ENCODE data around the gene DGKG. TPM values are rescaled to one million over a fixed set of nuclear protein-coding genes. Genes with fewer than 3 reads are reported as not detected.
A peak's percentile ranks its signal among the peaks of the same experiment; 100 is the strongest.

DGKG gene
- total RNA-seq, 1 donor from 2014 or later, result 3.9 TPM

DNA sequence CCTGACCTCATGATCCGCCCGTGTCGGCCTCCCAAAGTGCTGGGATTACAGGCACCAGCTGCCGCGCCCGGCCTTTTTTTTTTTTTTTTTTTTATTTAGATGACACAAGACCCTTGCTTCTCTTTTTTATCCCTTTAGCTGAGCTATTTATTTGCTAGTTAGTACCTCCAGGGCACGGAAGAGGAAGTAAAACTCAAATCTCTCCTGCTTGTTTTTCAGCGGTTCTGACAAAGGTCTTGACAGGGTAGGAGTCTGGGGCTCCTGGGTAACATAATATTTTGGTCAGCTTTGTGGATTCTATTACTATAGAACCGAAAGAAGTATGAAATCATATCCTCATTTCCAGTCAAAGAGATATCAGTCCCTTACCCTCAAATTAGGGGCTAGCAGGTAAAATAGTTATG is 209.1 kb downstream of the DGKG start:
- DNase-seq (no peak), ATAC-seq (ENCODE audit: low read depth) (peak; percentile 92)
- Mint-ChIP-seq H3K27me3 (no peaks in the 10 kb centered on the region), H3K4me3 (peak overlapping the region; percentile 67), H3K36me3 (ENCODE audit: low read depth) (no peaks in the 10 kb centered on the region), H3K9me3 (no peaks in the 10 kb centered on the region), H3K4me1 (peaks cover 30% of the 10 kb centered on the region), H3K27ac (peak overlapping the region; percentile 87)
- CTCF ChIA-PET, result interaction anchor here (1.0 to 1.2 kb wide), 2 partner anchors 43 to 381 kb away, joined by 3 read pairs; no protein-coding TSS in a partner anchor
- TF ChIP-seq, protein P1, sequence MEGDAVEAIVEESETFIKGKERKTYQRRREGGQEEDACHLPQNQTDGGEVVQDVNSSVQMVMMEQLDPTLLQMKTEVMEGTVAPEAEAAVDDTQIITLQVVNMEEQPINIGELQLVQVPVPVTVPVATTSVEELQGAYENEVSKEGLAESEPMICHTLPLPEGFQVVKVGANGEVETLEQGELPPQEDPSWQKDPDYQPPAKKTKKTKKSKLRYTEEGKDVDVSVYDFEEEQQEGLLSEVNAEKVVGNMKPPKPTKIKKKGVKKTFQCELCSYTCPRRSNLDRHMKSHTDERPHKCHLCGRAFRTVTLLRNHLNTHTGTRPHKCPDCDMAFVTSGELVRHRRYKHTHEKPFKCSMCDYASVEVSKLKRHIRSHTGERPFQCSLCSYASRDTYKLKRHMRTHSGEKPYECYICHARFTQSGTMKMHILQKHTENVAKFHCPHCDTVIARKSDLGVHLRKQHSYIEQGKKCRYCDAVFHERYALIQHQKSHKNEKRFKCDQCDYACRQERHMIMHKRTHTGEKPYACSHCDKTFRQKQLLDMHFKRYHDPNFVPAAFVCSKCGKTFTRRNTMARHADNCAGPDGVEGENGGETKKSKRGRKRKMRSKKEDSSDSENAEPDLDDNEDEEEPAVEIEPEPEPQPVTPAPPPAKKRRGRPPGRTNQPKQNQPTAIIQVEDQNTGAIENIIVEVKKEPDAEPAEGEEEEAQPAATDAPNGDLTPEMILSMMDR (IDR thresholded peaks at IDR 0.05), result no peak
- intact Hi-C loops (cut with micrococcal nuclease), result loop anchor here (1.0 to 5.0 kb wide), 5 partner anchors 31 to 381 kb away; partner anchors contain the start of genes ETV5 and TRA2B
- POLR2A ChIA-PET, result interaction anchor here (0.7 to 1.9 kb wide), 6 partner anchors 32 to 631 kb away, joined by 3 to 15 read pairs (median 6); partner anchors contain the start of genes DNAJB11, EIF4A2 and ETV5

DNA sequence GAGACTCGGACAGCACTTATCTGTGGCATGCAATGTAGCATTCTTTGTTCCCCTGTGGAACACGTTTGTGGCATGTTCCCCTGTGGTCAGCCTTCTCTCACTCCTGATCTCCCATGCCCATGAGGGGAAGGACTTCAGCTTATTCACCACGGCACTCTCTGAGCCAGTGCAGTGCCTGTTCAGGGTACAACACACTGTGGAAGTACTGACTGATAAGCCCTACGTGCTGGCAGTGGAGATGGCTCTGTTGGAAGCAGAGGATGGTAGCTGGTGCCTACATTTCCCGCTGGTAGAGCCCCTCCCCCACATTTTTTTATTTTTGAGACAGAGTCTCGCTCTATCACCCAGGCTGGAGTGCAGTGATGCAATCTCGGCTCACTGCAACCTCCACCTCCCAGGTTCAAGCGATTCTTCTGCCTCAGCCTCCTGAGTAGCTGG is 209.7 kb downstream of the DGKG start:
- Mint-ChIP-seq H3K36me3 (ENCODE audit: low read depth) (no peaks in the 10 kb centered on the region), H3K27me3 (no peaks in the 10 kb centered on the region), H3K27ac (peak overlapping the region; percentile 87), H3K9me3 (no peaks in the 10 kb centered on the region), H3K4me3 (peak overlapping the region; percentile 67), H3K4me1 (peaks cover 30% of the 10 kb centered on the region)
- CTCF ChIA-PET, result interaction anchor here (1.0 to 1.2 kb wide), 2 partner anchors 43 to 382 kb away, joined by 3 read pairs; no protein-coding TSS in a partner anchor
- ATAC-seq (ENCODE audit: low read depth) (peak; percentile 25), DNase-seq (peak; percentile 24)
- intact Hi-C loops (cut with micrococcal nuclease), result loop anchor here (2.0 to 5.0 kb wide), 2 partner anchors 102 to 215 kb away; partner anchors contain the start of gene TRA2B
- POLR2A ChIA-PET, result interaction anchor here (0.7 to 1.9 kb wide), 6 partner anchors 33 to 631 kb away, joined by 3 to 15 read pairs (median 6); partner anchors contain the start of genes DNAJB11, EIF4A2 and ETV5
- TF ChIP-seq, protein P1 (IDR thresholded peaks at IDR 0.05), result no peak

DNA sequence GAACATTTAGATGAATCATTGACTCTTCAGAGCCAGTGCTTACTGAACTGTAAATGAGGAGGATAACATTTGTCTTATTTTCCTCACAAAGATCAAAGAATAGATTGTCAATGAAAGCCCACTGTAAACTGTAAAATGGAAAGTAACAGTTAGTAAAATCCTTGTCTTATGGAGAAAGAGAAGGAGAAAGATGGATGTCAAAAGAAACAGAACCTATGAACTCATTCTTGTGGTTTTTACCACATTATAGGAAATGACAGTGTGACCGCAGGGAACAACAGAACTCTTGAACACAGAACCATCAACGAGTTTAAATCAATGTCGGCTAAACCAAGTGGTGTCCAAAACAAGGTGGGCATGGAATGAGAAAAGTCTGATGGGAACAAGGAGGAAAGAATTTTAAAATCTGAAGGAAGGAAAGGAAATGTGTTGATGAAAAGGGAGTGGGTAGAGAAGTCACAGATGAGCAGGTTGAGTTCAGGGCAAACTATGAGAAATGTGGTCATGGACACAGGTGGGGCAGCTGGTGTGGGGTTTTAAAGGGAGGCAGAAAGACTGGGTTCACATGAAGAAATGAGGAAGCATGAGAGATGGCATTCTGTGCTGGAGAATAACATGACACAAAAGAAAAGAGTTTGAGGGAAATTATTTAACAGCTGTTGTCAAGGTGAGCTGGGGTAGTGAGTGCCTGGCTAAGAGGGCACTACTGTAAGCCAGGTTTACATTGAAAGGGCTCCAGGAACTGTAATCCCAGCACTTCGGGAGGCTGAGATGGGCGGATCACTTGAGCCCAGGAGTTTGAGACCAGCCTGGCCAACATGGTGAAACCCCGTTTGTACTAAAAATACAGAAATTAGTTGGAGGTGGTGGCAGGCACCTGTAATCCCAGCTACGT is 210.7 kb downstream of the DGKG start:
- Mint-ChIP-seq H3K27me3 (no peaks in the 10 kb centered on the region), H3K9me3 (no peaks in the 10 kb centered on the region), H3K27ac (peak overlapping the region; percentile 60), H3K4me3 (peak overlapping the region; percentile 52), H3K4me1 (peaks cover 30% of the 10 kb centered on the region), H3K36me3 (ENCODE audit: low read depth) (no peaks in the 10 kb centered on the region)
- DNase-seq (no peak), ATAC-seq (ENCODE audit: low read depth) (no peak)
- TF ChIP-seq, protein P1 (IDR thresholded peaks at IDR 0.05), result no peak
- POLR2A ChIA-PET, result interaction anchor here (1.9 kb wide), 1 partner anchor 42 kb away, joined by 5 read pairs; the partner anchor contains the start of gene ETV5
- intact Hi-C loops (cut with micrococcal nuclease), result loop anchor here (5.0 kb wide), 1 partner anchor 214 kb away; the partner anchor contains the start of gene TRA2B
- CTCF ChIA-PET, result no interaction called here

DNA sequence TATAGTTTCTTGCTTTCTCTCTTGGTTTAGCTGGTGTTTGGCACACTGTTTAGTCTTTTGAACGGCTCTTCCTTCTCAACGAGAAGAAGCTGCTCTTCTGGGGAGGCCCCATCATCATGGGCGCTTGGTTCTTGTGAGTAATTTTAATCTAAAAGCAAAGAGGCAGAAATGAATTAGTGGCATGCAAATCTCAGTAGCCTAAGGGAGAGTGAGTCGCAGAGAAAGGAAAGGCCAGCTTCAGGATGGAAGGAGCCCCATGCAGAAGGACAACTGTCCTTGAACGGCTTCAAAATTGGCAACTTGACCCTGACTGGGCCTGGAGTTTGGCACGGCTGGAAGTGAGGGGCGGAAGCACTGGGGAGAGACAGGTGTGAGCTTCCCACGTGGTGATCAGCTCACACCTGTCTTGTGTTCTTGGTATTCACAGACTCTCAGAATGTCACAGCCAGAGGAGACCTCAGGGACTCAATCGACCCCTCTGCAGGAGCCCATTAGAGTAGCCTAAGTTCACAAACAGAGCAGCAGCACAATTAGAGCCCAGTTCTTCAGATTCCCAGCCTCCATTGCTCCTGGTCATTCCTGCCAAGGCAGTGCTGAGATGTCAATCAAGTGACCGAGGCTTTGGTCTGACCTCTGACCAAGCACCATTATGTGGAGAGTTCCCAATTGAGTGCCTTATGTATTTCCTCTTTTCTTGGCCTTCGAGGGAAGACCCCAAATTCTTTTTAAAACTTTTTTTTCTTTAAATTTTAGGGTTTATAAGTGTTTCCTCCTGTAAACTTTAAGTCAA is 211.8 kb downstream of the DGKG start:
- ATAC-seq (ENCODE audit: low read depth), result no peak

More for the DNA sequence above, 211.8 kb downstream of the DGKG start:
- H3K9me3 Mint-ChIP-seq, result no peaks in the 10 kb centered on the region
- TF ChIP-seq, protein P1 (IDR thresholded peaks at IDR 0.05), result no peak
- no peaks in the 10 kb centered on the region for H3K27me3 Mint-ChIP-seq
- intact Hi-C loops (cut with micrococcal nuclease), result loop anchor here (5.0 kb wide), 1 partner anchor 213 kb away; the partner anchor contains the start of gene TRA2B
- POLR2A ChIA-PET, result no interaction called here
- no peak overlapping the region for H3K27ac Mint-ChIP-seq
- H3K4me1 Mint-ChIP-seq, result peaks cover 30% of the 10 kb centered on the region
- CTCF ChIA-PET, result no interaction called here
- no peak for DNase-seq
- no peak overlapping the region for H3K4me3 Mint-ChIP-seq
- H3K36me3 Mint-ChIP-seq (ENCODE audit: low read depth), result no peaks in the 10 kb centered on the region

Data from activated B cell treated with CpG ODN at 0.5 μM for 24 hours (primary cell).